ENCODE results near the gene ANKRD11.
"Not testable (repeated sequence)": the region's sequence is repeated elsewhere in the genome, so short reads cannot be mapped to it uniquely, and the experiment has no call there.

Gene ANKRD11

GRCh38 chr16:89316701-89317100 is 173.7 kb downstream of the ANKRD11 start:
- DNase-seq (ENCODE audit: low read depth in 2 of 2): no peak

GRCh38 chr16:89315791-89316581 is 174.4 kb downstream of the ANKRD11 start:
- DNase-seq (ENCODE audit: low read depth in 2 of 2): peak in 1 of 2 donors; percentile 53

GRCh38 chr16:89315271-89315670 is 175.1 kb downstream of the ANKRD11 start:
- no peak for DNase-seq (ENCODE audit: low read depth in 2 of 2)

GRCh38 chr16:89314854-89315253 is 175.5 kb downstream of the ANKRD11 start:
- DNase-seq (ENCODE audit: low read depth in 2 of 2): no peak

- DNase-seq (ENCODE audit: low read depth in 2 of 2): no peak
These were observed 176.0 kb downstream of the ANKRD11 start for GRCh38 chr16:89314357-89314756.

- DNase-seq (ENCODE audit: low read depth in 2 of 2): no peak
These were observed 176.8 kb downstream of the ANKRD11 start for GRCh38 chr16:89313583-89313982.

- no peak for DNase-seq (ENCODE audit: low read depth in 2 of 2)
These were observed 177.6 kb downstream of the ANKRD11 start for GRCh38 chr16:89312598-89313299.

- no peak for DNase-seq (ENCODE audit: low read depth in 2 of 2)
These were observed 178.2 kb downstream of the ANKRD11 start for GRCh38 chr16:89312194-89312593.

GRCh38 chr16:89311636-89312035 is 178.7 kb downstream of the ANKRD11 start:
- no peak for DNase-seq (ENCODE audit: low read depth in 2 of 2)

- no peak for DNase-seq (ENCODE audit: low read depth in 2 of 2)
These were observed 180.8 kb downstream of the ANKRD11 start for GRCh38 chr16:89309438-89310122.

- DNase-seq (ENCODE audit: low read depth in 2 of 2): no peak
These were observed 181.7 kb downstream of the ANKRD11 start for GRCh38 chr16:89308391-89309333.

- no peak for DNase-seq (ENCODE audit: low read depth in 2 of 2)
These were observed 182.9 kb downstream of the ANKRD11 start for GRCh38 chr16:89307421-89307805.

- DNase-seq (ENCODE audit: low read depth in 2 of 2): not testable (repeated sequence)
These were observed 183.6 kb downstream of the ANKRD11 start for GRCh38 chr16:89306457-89307420.

- DNase-seq (ENCODE audit: low read depth in 2 of 2): no peak
These were observed 185.2 kb downstream of the ANKRD11 start for GRCh38 chr16:89304941-89305705.

- no peak for DNase-seq (ENCODE audit: low read depth in 2 of 2)
These were observed 186.0 kb downstream of the ANKRD11 start for GRCh38 chr16:89304181-89304851.

GRCh38 chr16:89303617-89304016 is 186.7 kb downstream of the ANKRD11 start:
- no peak for DNase-seq (ENCODE audit: low read depth in 2 of 2)

- no peak for DNase-seq (ENCODE audit: low read depth in 2 of 2)
These were observed 189.4 kb downstream of the ANKRD11 start for GRCh38 chr16:89300976-89301360.

- DNase-seq (ENCODE audit: low read depth in 2 of 2): no peak
These were observed 189.9 kb downstream of the ANKRD11 start for GRCh38 chr16:89300311-89300975.
